ENCODE measurements around the gene CPNE6.

- no peak for TF ChIP-seq CTCF (IDR thresholded peaks at IDR 0.05)
- TF ChIP-seq ZFX (IDR thresholded peaks at IDR 0.05; ENCODE audit: borderline replicate concordance) = no peak
Observed at GRCh38 chr14:24092110-24092504, 20.7 kb downstream of the CPNE6 start.
